ENCODE measurements around the gene INS. TPM values are rescaled to one million over a fixed set of nuclear protein-coding genes. Genes with fewer than 3 reads are reported as not detected.
A peak's percentile ranks its signal among the peaks of the same experiment; 100 is the strongest.

INS gene
- not detected for total RNA-seq

GRCh38 chr11:2160736-2161259, at the start of gene INS:
INS (minus strand) TSS chr11:2161209; CDS start chr11:2160971, 238 bp downstream.
- H3K27me3 Mint-ChIP-seq, result no peaks in the 10 kb centered on the region
- ChIA-PET CTCF (interaction anchor here (0.6 to 1.0 kb wide), 2 partner anchors 125 to 240 kb away, joined by 3 read pairs; partner anchors contain the start of gene TSSC4), POLR2A (no interaction called here)
- DNase-seq (no peak), ATAC-seq (no peak)
- H3K9me3 Mint-ChIP-seq (ENCODE audit: low read depth), result no peaks in the 10 kb centered on the region
- H3K27ac Mint-ChIP-seq, result no peak within 1 kb of the TSS
- no peaks in the 10 kb centered on the region for H3K36me3 Mint-ChIP-seq (ENCODE audit: low read depth)
- intact Hi-C loops (cut with DNase I, micrococcal nuclease), result no loop called here
- no peaks in the 10 kb centered on the region for H3K4me1 Mint-ChIP-seq
- H3K4me3 Mint-ChIP-seq, result no peak within 1 kb of the TSS

- Mint-ChIP-seq H3K4me3 (no peak overlapping the region), H3K4me1 (peaks cover 11% of the 10 kb centered on the region), H3K27ac (no peak overlapping the region), H3K9me3 (ENCODE audit: low read depth) (no peaks in the 10 kb centered on the region), H3K27me3 (no peaks in the 10 kb centered on the region), H3K36me3 (ENCODE audit: low read depth) (no peaks in the 10 kb centered on the region)
- intact Hi-C loops (cut with DNase I, micrococcal nuclease), result no loop called here
- ATAC-seq, result no peak
- no peak for DNase-seq
- ChIA-PET CTCF (no interaction called here), POLR2A (no interaction called here)
Measured at GRCh38 chr11:2210366-2211112, 49.5 kb upstream of the INS start.

DNA sequence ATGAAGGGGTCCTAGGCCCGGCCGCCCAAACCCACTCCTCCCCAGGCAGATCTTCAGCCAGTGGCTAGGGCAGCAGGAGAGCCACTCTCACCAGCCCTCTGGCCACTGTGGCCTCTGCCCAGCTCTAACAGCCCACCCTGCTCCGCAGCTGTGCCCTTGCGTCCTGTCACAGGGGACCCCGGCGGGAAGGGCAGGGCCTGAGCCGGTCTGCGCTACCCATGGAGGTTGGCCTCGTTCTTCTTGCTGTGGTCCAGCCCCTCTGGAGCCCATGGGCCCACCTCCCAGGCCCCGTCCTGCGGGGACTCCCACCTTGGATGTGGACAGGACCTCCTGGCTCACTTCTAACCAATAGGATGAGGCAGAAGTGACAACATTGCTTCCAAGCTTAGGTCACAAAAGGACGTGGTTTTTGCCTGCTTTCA, 48.9 kb upstream of the INS start:
- POLR2A ChIA-PET, result no interaction called here
- H3K4me1 Mint-ChIP-seq, result peaks cover 11% of the 10 kb centered on the region
- no peak overlapping the region for H3K27ac Mint-ChIP-seq
- H3K4me3 Mint-ChIP-seq, result no peak overlapping the region
- intact Hi-C loops (cut with DNase I, micrococcal nuclease), result no loop called here
- no peak for ATAC-seq
- no peak for DNase-seq
- no peaks in the 10 kb centered on the region for H3K9me3 Mint-ChIP-seq (ENCODE audit: low read depth)
- H3K27me3 Mint-ChIP-seq, result no peaks in the 10 kb centered on the region
- no peaks in the 10 kb centered on the region for H3K36me3 Mint-ChIP-seq (ENCODE audit: low read depth)
- CTCF ChIA-PET, result no interaction called here

GRCh38 chr11:2209370-2209801, 48.4 kb upstream of the INS start:
- H3K36me3 Mint-ChIP-seq (ENCODE audit: low read depth), result no peaks in the 10 kb centered on the region
- no peaks in the 10 kb centered on the region for H3K9me3 Mint-ChIP-seq (ENCODE audit: low read depth)
- H3K4me3 Mint-ChIP-seq, result no peak overlapping the region
- H3K4me1 Mint-ChIP-seq, result peaks cover 11% of the 10 kb centered on the region
- no peak overlapping the region for H3K27ac Mint-ChIP-seq
- intact Hi-C loops (cut with DNase I, micrococcal nuclease), result no loop called here
- no peaks in the 10 kb centered on the region for H3K27me3 Mint-ChIP-seq
- ATAC-seq, result no peak
- DNase-seq, result no peak
- POLR2A ChIA-PET, result no interaction called here
- CTCF ChIA-PET, result no interaction called here

DNA sequence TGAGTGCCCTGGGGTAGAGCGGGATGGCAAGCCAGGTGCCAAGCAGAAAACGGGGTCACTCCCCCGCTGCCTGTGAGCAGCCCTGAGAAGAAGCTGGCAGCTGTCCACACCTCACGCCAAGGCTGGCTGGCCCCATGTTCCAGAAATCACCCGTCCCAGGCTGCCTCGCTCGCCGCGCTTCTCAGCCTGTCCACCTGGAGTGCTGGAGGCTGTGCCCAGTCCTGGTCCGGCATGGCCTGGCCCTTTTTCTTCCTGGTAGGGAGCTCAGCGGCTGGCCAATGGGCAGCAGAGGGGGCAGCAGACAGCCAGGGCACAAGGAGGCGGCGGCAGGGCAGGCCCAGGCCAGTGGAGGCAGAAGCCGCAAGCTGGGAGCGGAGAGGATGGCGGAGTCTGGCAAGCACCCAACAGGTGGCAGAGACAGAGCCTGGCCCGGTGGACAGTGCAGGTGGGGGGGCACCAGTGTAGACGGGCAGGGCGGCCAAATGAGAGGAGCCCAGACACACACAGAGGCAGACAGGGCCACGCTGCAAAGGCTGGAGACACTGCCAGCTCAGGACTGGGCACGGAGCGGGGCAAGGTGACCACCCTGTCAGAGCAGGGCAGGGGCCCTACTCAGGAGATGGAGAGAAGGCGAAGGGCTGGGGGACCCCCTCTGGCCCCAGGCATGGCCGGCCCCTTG, 47.8 kb upstream of the INS start:
- ATAC-seq (no peak), DNase-seq (no peak)
- ChIA-PET CTCF (no interaction called here), POLR2A (no interaction called here)
- Mint-ChIP-seq H3K36me3 (ENCODE audit: low read depth) (no peaks in the 10 kb centered on the region), H3K9me3 (ENCODE audit: low read depth) (no peaks in the 10 kb centered on the region), H3K4me3 (no peak overlapping the region), H3K4me1 (peaks cover 7% of the 10 kb centered on the region), H3K27me3 (no peaks in the 10 kb centered on the region), H3K27ac (no peak overlapping the region)
- intact Hi-C loops (cut with DNase I, micrococcal nuclease), result no loop called here

DNA sequence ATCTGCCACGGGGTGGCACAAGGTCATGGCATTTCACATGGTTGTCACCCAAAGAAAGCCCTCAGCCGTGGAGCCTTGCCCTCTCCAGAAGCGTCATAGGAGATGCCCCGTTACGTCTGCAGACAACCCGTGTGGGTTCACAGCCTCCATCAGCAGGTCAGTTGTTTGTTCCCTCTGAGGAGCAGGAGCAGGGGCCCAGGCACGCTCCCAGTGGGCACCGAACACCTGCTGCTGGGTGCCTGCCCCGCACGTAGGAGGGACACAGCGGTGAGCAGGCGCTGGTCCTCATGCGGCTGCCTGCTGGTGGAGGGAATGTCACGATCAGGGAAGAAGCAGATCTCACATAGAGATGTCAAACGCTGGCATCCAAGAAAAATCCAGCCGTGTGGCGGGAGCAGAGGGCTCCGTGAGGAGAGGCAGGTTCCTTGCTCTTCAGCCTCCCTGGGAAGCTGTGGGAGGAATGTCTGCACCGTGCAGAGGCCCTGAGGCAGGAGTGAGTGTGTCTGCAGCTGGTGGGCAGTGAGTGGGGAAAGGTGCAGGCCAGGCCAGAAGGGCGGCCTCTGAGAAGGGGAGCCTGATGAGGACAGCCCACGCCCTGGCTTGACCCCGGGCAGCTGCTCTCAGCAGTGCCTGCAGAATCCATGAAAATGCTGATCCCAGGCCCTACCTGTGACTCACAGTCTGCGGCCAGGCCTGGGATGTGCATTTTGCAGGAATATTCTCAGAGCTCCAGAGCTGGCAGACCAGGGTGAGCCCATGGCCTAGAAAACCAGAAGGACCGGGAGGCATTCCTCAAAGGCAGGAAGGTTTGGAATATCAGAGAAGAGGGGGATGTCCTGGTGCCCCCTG, 47.0 kb upstream of the INS start:
- ATAC-seq (no peak), DNase-seq (no peak)
- Mint-ChIP-seq H3K9me3 (ENCODE audit: low read depth) (no peaks in the 10 kb centered on the region), H3K4me1 (no peaks in the 10 kb centered on the region), H3K36me3 (ENCODE audit: low read depth) (no peaks in the 10 kb centered on the region), H3K4me3 (no peak overlapping the region), H3K27me3 (no peaks in the 10 kb centered on the region), H3K27ac (no peak overlapping the region)
- CTCF ChIA-PET, result no interaction called here
- intact Hi-C loops (cut with DNase I, micrococcal nuclease), result no loop called here
- POLR2A ChIA-PET, result no interaction called here

- DNase-seq (no peak), ATAC-seq (no peak)
- CTCF ChIA-PET, result no interaction called here
- H3K36me3 Mint-ChIP-seq (ENCODE audit: low read depth), result no peaks in the 10 kb centered on the region
- POLR2A ChIA-PET, result no interaction called here
- H3K9me3 Mint-ChIP-seq (ENCODE audit: low read depth), result no peaks in the 10 kb centered on the region
- no peak overlapping the region for H3K27ac Mint-ChIP-seq
- intact Hi-C loops (cut with DNase I, micrococcal nuclease), result no loop called here
- H3K27me3 Mint-ChIP-seq, result no peaks in the 10 kb centered on the region
- no peak overlapping the region for H3K4me3 Mint-ChIP-seq
- H3K4me1 Mint-ChIP-seq, result no peaks in the 10 kb centered on the region
Measured at GRCh38 chr11:2207212-2207611, 46.2 kb upstream of the INS start.

- ATAC-seq (no peak), DNase-seq (peak; percentile 1)
- intact Hi-C loops (cut with DNase I, micrococcal nuclease), result no loop called here
- no peaks in the 10 kb centered on the region for H3K4me1 Mint-ChIP-seq
- POLR2A ChIA-PET, result no interaction called here
- no peak overlapping the region for H3K27ac Mint-ChIP-seq
- CTCF ChIA-PET, result no interaction called here
- no peaks in the 10 kb centered on the region for H3K9me3 Mint-ChIP-seq (ENCODE audit: low read depth)
- H3K27me3 Mint-ChIP-seq, result no peaks in the 10 kb centered on the region
- no peak overlapping the region for H3K4me3 Mint-ChIP-seq
- no peaks in the 10 kb centered on the region for H3K36me3 Mint-ChIP-seq (ENCODE audit: low read depth)
Measured at GRCh38 chr11:2205981-2206690, 45.1 kb upstream of the INS start.

- no peaks in the 10 kb centered on the region for H3K4me1 Mint-ChIP-seq
- H3K9me3 Mint-ChIP-seq (ENCODE audit: low read depth), result no peaks in the 10 kb centered on the region
- H3K36me3 Mint-ChIP-seq (ENCODE audit: low read depth), result no peaks in the 10 kb centered on the region
- ChIA-PET POLR2A (no interaction called here), CTCF (no interaction called here)
- H3K27me3 Mint-ChIP-seq, result no peaks in the 10 kb centered on the region
- peak; percentile 2 for DNase-seq
- no peak for ATAC-seq
- H3K27ac Mint-ChIP-seq, result no peak overlapping the region
- intact Hi-C loops (cut with DNase I, micrococcal nuclease), result no loop called here
- no peak overlapping the region for H3K4me3 Mint-ChIP-seq
Measured at GRCh38 chr11:2205214-2205720, 44.3 kb upstream of the INS start.

GRCh38 chr11:2204361-2205213, 43.6 kb upstream of the INS start:
- no peak overlapping the region for H3K4me3 Mint-ChIP-seq
- ChIA-PET POLR2A (no interaction called here), CTCF (interaction anchor here (0.6 kb wide), 1 partner anchor 223 kb away, joined by 4 read pairs; no protein-coding TSS in a partner anchor)
- H3K4me1 Mint-ChIP-seq, result no peaks in the 10 kb centered on the region
- no peaks in the 10 kb centered on the region for H3K9me3 Mint-ChIP-seq (ENCODE audit: low read depth)
- intact Hi-C loops (cut with DNase I, micrococcal nuclease), result no loop called here
- no peaks in the 10 kb centered on the region for H3K27me3 Mint-ChIP-seq
- no peaks in the 10 kb centered on the region for H3K36me3 Mint-ChIP-seq (ENCODE audit: low read depth)
- no peak overlapping the region for H3K27ac Mint-ChIP-seq
- ATAC-seq (no peak), DNase-seq (peak; percentile 4)

Data from activated CD4-positive, alpha-beta T cell treated with anti-CD3 and anti-CD28 coated beads for 36 hours (primary cell).